COR-L47 (cell line): ENCODE data around the gene FAM76A.
"Not testable (repeated sequence)": the region's sequence is repeated elsewhere in the genome, so short reads cannot be mapped to it uniquely, and the experiment has no call there.

Experiments used
- DNase-seq: peaks from one replicate; lab custom pipeline; 2025; lab: John Stamatoyannopoulos, UW

Gene FAM76A

GRCh38 chr1:27724961-27725373 is 794 bp upstream of the FAM76A start:
- peak; percentile 87 for DNase-seq

GRCh38 chr1:27726173-27727044 is 648 bp downstream of the FAM76A start:
- peak; percentile 51 for DNase-seq

- no peak for DNase-seq
Measured at GRCh38 chr1:27727126-27727525, 1.4 kb downstream of the FAM76A start.

- DNase-seq = no peak
Measured at GRCh38 chr1:27736252-27736651, 10.5 kb downstream of the FAM76A start.

GRCh38 chr1:27741121-27741520 is 15.4 kb downstream of the FAM76A start:
- no peak for DNase-seq

- DNase-seq = no peak
Measured at GRCh38 chr1:27744556-27744955, 18.8 kb downstream of the FAM76A start.

GRCh38 chr1:27745466-27745865 is 19.7 kb downstream of the FAM76A start:
- no peak for DNase-seq

GRCh38 chr1:27752360-27752759 is 26.6 kb downstream of the FAM76A start:
- no peak for DNase-seq

GRCh38 chr1:27755286-27755685 is 29.5 kb downstream of the FAM76A start:
- DNase-seq = no peak

GRCh38 chr1:27755865-27756264 is 30.1 kb downstream of the FAM76A start:
- no peak for DNase-seq

GRCh38 chr1:27759236-27759635 is 33.5 kb downstream of the FAM76A start:
- DNase-seq = no peak

- DNase-seq = no peak
Measured at GRCh38 chr1:27760426-27760825, 34.7 kb downstream of the FAM76A start.

GRCh38 chr1:27762033-27762432 is 36.3 kb downstream of the FAM76A start:
- DNase-seq = no peak

- DNase-seq = no peak
Measured at GRCh38 chr1:27763358-27763757, 37.6 kb downstream of the FAM76A start.

- no peak for DNase-seq
Measured at GRCh38 chr1:27770293-27770830, 44.6 kb downstream of the FAM76A start.

- DNase-seq = no peak
Measured at GRCh38 chr1:27772036-27772931, 46.5 kb downstream of the FAM76A start.

- DNase-seq = peak; percentile 98
Measured at GRCh38 chr1:27772932-27773825, 47.4 kb downstream of the FAM76A start, which contains the start of gene STX12. STX12 (plus strand) TSS chr1:27773219; CDS start chr1:27773308, 89 bp downstream.

GRCh38 chr1:27773826-27774445 is 48.2 kb downstream of the FAM76A start:
- DNase-seq = no peak

- DNase-seq = no peak
Measured at GRCh38 chr1:27774654-27775053, 48.9 kb downstream of the FAM76A start.

- not testable (repeated sequence) for DNase-seq
Measured at GRCh38 chr1:27775336-27775735, 49.6 kb downstream of the FAM76A start.

GRCh38 chr1:27776276-27776675 is 50.5 kb downstream of the FAM76A start:
- not testable (repeated sequence) for DNase-seq
